GM23248 (cell line): Measurements from ENCODE around the gene ANGPT4.

Experiments used
- EZH2 ChIP-seq: fragments of 200-600 bp; sonication (generic); IDR thresholded peaks from 2 replicates; pipeline ENCODE4 v1.6.1; 2018; ENCODE audit warnings: antibody characterized with exemption, mild to moderate bottlenecking; ENCODE audit not compliant: insufficient read depth, poor library complexity, severe bottlenecking
- EZH2phosphoT487 ChIP-seq: fragments of 200-600 bp; sonication (generic); IDR thresholded peaks from 2 replicates; pipeline ENCODE4 v1.6.1; 2018; ENCODE audit warnings: antibody characterized with exemption, moderate library complexity, mild to moderate bottlenecking, low read depth; ENCODE audit not compliant: insufficient read depth

DNA sequence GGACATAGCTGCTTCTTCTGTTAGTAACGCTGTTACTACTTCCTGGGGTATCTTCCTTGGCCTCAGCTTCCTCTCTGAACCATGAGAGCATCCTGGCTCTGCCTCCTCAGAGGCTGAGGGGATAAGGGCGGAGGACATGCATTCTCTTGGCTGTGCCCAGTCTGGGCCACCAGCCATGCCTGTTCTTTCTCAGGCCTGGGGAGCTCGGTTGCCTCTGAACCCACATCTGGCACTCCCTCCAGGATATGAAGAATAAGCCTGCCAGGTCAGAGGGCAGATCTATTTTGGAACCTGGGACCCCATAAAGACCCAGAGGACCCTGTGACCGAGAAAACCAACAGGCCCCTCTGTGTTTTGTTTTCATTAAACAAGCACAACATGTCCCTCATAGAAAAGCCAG is 6.6 kb upstream of the ANGPT4 start:
- no peak for TF ChIP-seq EZH2
- TF ChIP-seq EZH2phosphoT487: no peak
